Measurements from ENCODE around the gene IRAK4.

IRAK4 gene

GRCh38 chr12:43728698-43729097 lies 30.1 kb upstream of the IRAK4 start:
- H3K9me3 ChIP-seq (ENCODE audit: severe bottlenecking) = no peaks in the 10 kb centered on the region
- peaks cover 10% of the 10 kb centered on the region for H3K36me3 ChIP-seq
- H3K27me3 ChIP-seq (ENCODE audit: insufficient read depth, low read depth, severe bottlenecking) = no peaks in the 10 kb centered on the region
- H3K27ac ChIP-seq = no peak overlapping the region
- no peak for DNase-seq
- H3K4me3 ChIP-seq (ENCODE audit: low read depth, low read length) = no peak overlapping the region
- TF ChIP-seq CTCF (IDR thresholded peaks at IDR 0.05; ENCODE audit: low read depth, low read length) = no peak

GRCh38 chr12:43730283-43730682 lies 28.5 kb upstream of the IRAK4 start:
- DNase-seq = no peak
- Histone ChIP-seq H3K4me3 (ENCODE audit: low read depth, low read length) (no peak overlapping the region), H3K27ac (no peak overlapping the region), H3K36me3 (peaks cover 15% of the 10 kb centered on the region), H3K9me3 (ENCODE audit: severe bottlenecking) (no peaks in the 10 kb centered on the region), H3K27me3 (ENCODE audit: insufficient read depth, low read depth, severe bottlenecking) (no peaks in the 10 kb centered on the region)
- no peak for TF ChIP-seq CTCF (IDR thresholded peaks at IDR 0.05; ENCODE audit: low read depth, low read length)

- no peak overlapping the region for H3K27ac ChIP-seq
- H3K27me3 ChIP-seq (ENCODE audit: insufficient read depth, low read depth, severe bottlenecking) = no peaks in the 10 kb centered on the region
- no peaks in the 10 kb centered on the region for H3K9me3 ChIP-seq (ENCODE audit: severe bottlenecking)
- no peak for TF ChIP-seq CTCF (IDR thresholded peaks at IDR 0.05; ENCODE audit: low read depth, low read length)
- H3K36me3 ChIP-seq = peaks cover 27% of the 10 kb centered on the region
- no peak overlapping the region for H3K4me3 ChIP-seq (ENCODE audit: low read depth, low read length)
- DNase-seq = no peak
Measured at GRCh38 chr12:43733687-43734086, 25.1 kb upstream of the IRAK4 start.

GRCh38 chr12:43736927-43737440 lies 21.8 kb upstream of the IRAK4 start:
- no peaks in the 10 kb centered on the region for H3K9me3 ChIP-seq (ENCODE audit: severe bottlenecking)
- no peak overlapping the region for H3K4me3 ChIP-seq (ENCODE audit: low read depth, low read length)
- TF ChIP-seq CTCF (IDR thresholded peaks at IDR 0.05; ENCODE audit: low read depth, low read length) = no peak
- H3K27me3 ChIP-seq (ENCODE audit: insufficient read depth, low read depth, severe bottlenecking) = no peaks in the 10 kb centered on the region
- peaks cover 22% of the 10 kb centered on the region for H3K36me3 ChIP-seq
- no peak for DNase-seq
- no peak overlapping the region for H3K27ac ChIP-seq

- TF ChIP-seq CTCF (IDR thresholded peaks at IDR 0.05; ENCODE audit: low read depth, low read length) = no peak
- DNase-seq = no peak
- no peak overlapping the region for H3K27ac ChIP-seq
- no peak overlapping the region for H3K4me3 ChIP-seq (ENCODE audit: low read depth, low read length)
- H3K36me3 ChIP-seq = peaks cover 22% of the 10 kb centered on the region
- H3K9me3 ChIP-seq (ENCODE audit: severe bottlenecking) = no peaks in the 10 kb centered on the region
- no peaks in the 10 kb centered on the region for H3K27me3 ChIP-seq (ENCODE audit: insufficient read depth, low read depth, severe bottlenecking)
Measured at GRCh38 chr12:43737646-43738045, 21.1 kb upstream of the IRAK4 start.

- no peak overlapping the region for H3K27ac ChIP-seq
- no peak overlapping the region for H3K4me3 ChIP-seq (ENCODE audit: low read depth, low read length)
- no peaks in the 10 kb centered on the region for H3K9me3 ChIP-seq (ENCODE audit: severe bottlenecking)
- peaks cover 30% of the 10 kb centered on the region for H3K36me3 ChIP-seq
- TF ChIP-seq CTCF (IDR thresholded peaks at IDR 0.05; ENCODE audit: low read depth, low read length) = no peak
- no peaks in the 10 kb centered on the region for H3K27me3 ChIP-seq (ENCODE audit: insufficient read depth, low read depth, severe bottlenecking)
- no peak for DNase-seq
Measured at GRCh38 chr12:43740511-43741100, 18.1 kb upstream of the IRAK4 start.
